Inferior parietal cortex (tissue), 1 donor: ENCODE results near the gene EPN1.

Experiments
- DNase-seq: peaks from one replicate; pipeline ENCODE4 v3.0.0-alpha.2; 2016; ENCODE audit errors: extremely low spot score

Gene EPN1

GRCh38 chr19:55660991-55661390, 14.0 kb upstream of the EPN1 start:
- no peak for DNase-seq

- no peak for DNase-seq
Observed at GRCh38 chr19:55661826-55662225, 13.2 kb upstream of the EPN1 start.

GRCh38 chr19:55663846-55664536, 11.0 kb upstream of the EPN1 start:
- no peak for DNase-seq

DNA sequence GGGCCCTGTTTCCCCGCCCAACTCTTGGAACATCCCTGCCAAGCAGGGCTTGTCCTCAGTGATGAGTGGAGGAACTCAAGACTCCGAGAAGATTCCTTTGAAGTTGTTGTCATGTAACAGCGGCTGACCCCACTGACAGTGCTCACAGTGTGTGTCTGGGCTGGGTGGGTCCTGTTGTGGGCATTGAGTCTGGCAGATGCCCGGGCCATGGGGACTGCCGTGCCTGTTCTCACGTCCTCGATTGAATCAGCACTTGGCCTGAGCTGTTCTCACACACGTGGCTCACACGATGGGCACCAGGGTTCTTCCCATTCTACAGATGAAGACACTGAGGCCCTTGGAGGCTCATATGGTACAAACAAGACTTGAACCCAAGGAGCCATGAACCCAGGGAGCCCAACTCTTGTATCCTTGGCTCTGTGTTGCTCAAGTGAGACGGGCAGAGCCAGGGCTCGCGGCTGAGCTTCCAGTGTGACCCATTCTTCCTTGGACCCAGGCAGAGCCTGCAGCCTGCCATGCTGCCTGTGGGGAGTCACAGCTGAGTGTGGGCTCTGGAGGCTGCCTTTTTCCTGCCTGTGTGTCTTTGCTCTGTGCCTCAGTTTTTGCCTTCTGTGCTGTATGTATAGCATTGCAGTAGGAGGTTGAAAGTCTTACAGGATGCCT, 8.6 kb upstream of the EPN1 start:
- no peak for DNase-seq

GRCh38 chr19:55667006-55667381, 8.0 kb upstream of the EPN1 start:
- DNase-seq, result no peak

- DNase-seq, result no peak
Observed at GRCh38 chr19:55667511-55667910, 7.5 kb upstream of the EPN1 start.

- DNase-seq, result no peak
Observed at GRCh38 chr19:55667958-55668357, 7.1 kb upstream of the EPN1 start.

DNA sequence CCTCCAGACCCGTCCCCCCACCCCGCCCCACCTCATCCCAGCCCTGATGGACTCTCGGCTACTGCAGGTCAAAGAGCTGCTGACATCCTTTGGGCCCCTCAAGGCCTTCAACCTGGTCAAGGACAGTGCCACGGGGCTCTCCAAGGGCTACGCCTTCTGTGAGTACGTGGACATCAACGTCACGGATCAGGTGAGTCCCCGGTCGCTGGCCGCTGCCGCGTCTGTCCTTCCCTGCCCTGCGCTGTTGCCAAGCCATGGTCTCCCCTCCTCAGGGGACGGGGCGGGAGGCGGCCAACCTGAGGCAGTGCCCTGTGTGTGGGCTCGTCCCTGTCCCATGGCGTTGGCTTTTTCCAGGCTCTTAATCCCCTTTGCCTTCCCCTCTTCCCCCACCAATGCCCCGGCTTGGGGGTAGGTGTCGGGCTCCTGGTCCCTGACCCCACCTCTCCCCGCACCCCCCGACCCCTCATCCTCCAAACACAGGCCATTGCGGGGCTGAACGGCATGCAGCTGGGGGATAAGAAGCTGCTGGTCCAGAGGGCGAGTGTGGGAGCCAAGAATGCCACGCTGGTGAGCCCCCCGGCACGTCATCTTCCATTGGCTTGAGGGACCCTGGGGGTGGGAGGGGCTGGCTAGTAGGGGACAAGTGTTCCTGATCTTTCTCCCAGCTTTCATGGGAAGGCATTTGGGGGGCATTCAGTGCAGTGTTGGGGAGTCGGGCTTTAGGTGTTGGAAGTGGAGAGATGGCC, 6.2 kb upstream of the EPN1 start:
- no peak for DNase-seq

DNA sequence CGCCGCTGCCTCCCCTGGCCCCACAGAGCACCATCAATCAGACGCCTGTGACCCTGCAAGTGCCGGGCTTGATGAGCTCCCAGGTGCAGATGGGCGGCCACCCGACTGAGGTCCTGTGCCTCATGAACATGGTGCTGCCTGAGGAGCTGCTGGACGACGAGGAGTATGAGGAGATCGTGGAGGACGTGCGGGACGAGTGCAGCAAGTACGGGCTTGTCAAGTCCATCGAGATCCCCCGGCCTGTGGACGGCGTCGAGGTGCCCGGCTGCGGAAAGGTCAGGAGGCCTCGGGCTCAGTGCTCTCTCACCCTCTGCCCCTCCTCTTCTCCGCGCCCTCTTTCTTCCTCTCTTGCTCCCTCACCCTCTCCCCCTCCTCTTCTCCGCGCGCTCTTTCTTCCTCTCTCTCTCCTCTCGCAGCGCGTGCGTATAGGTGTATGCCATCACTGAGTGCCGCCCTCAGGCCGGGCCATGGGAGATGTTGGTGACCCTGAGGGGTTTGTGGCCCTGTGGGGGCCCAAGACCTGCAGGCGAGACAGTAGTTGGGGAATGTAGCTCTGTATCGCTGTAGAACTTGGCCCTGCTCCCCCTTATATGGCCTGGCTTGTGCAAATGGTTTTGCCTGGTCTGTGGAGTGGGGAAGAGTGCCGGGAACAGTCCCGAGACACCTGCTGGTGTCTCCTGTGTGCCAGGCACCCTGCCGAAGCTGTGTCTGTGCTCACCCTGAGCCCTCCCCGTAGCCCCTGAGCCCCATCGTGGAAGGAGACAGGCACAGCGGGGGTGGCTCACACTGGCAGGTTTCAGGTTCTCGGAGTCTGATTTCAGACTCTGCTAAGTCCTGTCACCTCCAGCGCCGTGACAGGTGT, 5.4 kb upstream of the EPN1 start:
- DNase-seq, result no peak

GRCh38 chr19:55670280-55671053, 4.6 kb upstream of the EPN1 start:
- DNase-seq, result no peak

GRCh38 chr19:55671054-55671378, 4.0 kb upstream of the EPN1 start:
- no peak for DNase-seq

- DNase-seq, result no peak
Observed at GRCh38 chr19:55672418-55672817, 2.6 kb upstream of the EPN1 start.

- DNase-seq, result no peak
Observed at GRCh38 chr19:55673465-55673864, 1.6 kb upstream of the EPN1 start.

- no peak for DNase-seq
Observed at GRCh38 chr19:55673889-55674288, 1.1 kb upstream of the EPN1 start.

GRCh38 chr19:55674459-55674840, 576 bp upstream of the EPN1 start:
- DNase-seq, result no peak

DNA sequence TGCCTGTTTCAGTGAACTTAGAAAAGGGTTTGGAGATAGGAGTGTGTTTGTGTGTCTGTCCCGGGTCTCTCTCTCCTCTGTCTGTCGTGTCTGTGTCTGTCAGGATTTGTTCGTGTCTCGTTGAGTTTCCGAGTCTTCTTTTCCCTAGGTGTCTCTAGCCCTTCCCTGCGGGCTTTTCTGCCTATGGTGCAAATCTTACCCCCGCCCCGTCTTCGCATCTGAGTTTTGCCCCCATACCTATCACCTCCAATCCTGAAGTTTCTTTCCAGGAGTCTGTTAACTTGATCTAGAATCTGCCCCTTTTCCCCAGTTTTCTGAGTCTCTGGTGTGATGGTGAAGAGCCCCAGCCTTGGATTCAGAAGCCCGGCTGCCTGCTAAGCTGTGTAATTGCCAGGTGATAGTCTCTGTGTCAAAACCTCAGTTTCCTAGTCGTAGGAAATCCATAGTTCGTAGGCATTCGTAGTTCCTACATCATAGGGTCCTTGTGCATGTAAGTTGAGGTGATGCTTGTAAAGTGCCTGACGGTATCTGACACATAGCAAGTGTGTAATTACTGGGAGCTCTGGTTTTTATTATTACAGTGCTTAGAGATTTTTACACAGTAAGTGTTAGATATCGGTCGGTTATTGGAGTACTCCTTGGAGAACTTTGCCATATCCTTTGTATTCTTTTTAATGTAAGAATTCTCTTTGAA, 782 bp downstream of the EPN1 start:
- no peak for DNase-seq

- DNase-seq, result no peak
Observed at GRCh38 chr19:55676383-55676782, 1.4 kb downstream of the EPN1 start.

GRCh38 chr19:55676889-55677505, 2.0 kb downstream of the EPN1 start:
- no peak for DNase-seq

GRCh38 chr19:55677572-55678028, 2.6 kb downstream of the EPN1 start:
- DNase-seq, result no peak

- no peak for DNase-seq
Observed at GRCh38 chr19:55678121-55678671, 3.2 kb downstream of the EPN1 start.
